HFF-Myc (cell line): ENCODE results near the gene ALOX12B.

ENCODE experiments used
- DNase-seq: peaks from one replicate; pipeline ENCODE4 v3.0.0-alpha.2; 2011; ENCODE audit warnings: low read depth; ENCODE audit errors: extremely low read depth
- H3K4me3 ChIP-seq: replicated peaks from 2 replicates; pipeline ENCODE4 v1.5.1; 2011; ENCODE audit warnings: low read depth, mild to moderate bottlenecking, control low read depth, low read length
- CTCF ChIP-seq: IDR thresholded peaks from 2 replicates; pipeline ENCODE4 v1.5.1; 2012; ENCODE audit warnings: mild to moderate bottlenecking, low read depth, low read length, control low read depth; ENCODE audit errors: missing control alignments

Gene ALOX12B

GRCh38 chr17:8044819-8045810 is 42.4 kb downstream of the ALOX12B start:
- no peak for TF ChIP-seq CTCF
- no peak overlapping the region for H3K4me3 ChIP-seq
- DNase-seq: no peak

- no peak for TF ChIP-seq CTCF
- no peak for DNase-seq
- H3K4me3 ChIP-seq: no peak overlapping the region
Observed at GRCh38 chr17:8041979-8042378, 45.5 kb downstream of the ALOX12B start.

- no peak overlapping the region for H3K4me3 ChIP-seq
- TF ChIP-seq CTCF: peak; percentile 58
- DNase-seq: no peak
Observed at GRCh38 chr17:8041249-8041928, 46.1 kb downstream of the ALOX12B start.

- H3K4me3 ChIP-seq: no peak overlapping the region
- TF ChIP-seq CTCF: no peak
Observed at GRCh38 chr17:8039611-8040168, 47.8 kb downstream of the ALOX12B start.

GRCh38 chr17:8038954-8039610 is 48.4 kb downstream of the ALOX12B start, which contains the start of gene ALOX15B:
Gene ALOX15B (plus strand): TSS chr17:8039059. CDS start chr17:8039156, 97 bp downstream.
- DNase-seq: no peak
- no peak for TF ChIP-seq CTCF
- H3K4me3 ChIP-seq: no peak within 1 kb of the TSS

More at GRCh38 chr17:8039611-8040168, 47.8 kb downstream of the ALOX12B start:
- no peak for DNase-seq

GRCh38 chr17:8032442-8032841 is 55.1 kb downstream of the ALOX12B start:
- no peak for DNase-seq
- no peak overlapping the region for H3K4me3 ChIP-seq
- TF ChIP-seq CTCF: no peak
